ENCODE measurements around the gene CCDC167.
"Not testable (repeated sequence)": the region's sequence is repeated elsewhere in the genome, so short reads cannot be mapped to it uniquely, and the experiment has no call there.

Gene CCDC167

GRCh38 chr6:37512400-37513011 is 12.8 kb upstream of the CCDC167 start:
- in situ Hi-C loops (cut with HindIII; ENCODE audit: low sequenced_read_pairs), result no loop called here

- in situ Hi-C loops (cut with HindIII; ENCODE audit: low sequenced_read_pairs), result no loop called here
These were observed 12.3 kb upstream of the CCDC167 start for GRCh38 chr6:37511910-37512399.

GRCh38 chr6:37511201-37511600 is 11.5 kb upstream of the CCDC167 start:
- in situ Hi-C loops (cut with HindIII; ENCODE audit: low sequenced_read_pairs), result no loop called here

- in situ Hi-C loops (cut with HindIII; ENCODE audit: low sequenced_read_pairs), result loop anchor here (5.0 kb wide), 1 partner anchor 39 kb away; no protein-coding TSS in a partner anchor
These were observed 8.2 kb upstream of the CCDC167 start for GRCh38 chr6:37507690-37508421.

GRCh38 chr6:37507077-37507476 is 7.4 kb upstream of the CCDC167 start:
- in situ Hi-C loops (cut with HindIII; ENCODE audit: low sequenced_read_pairs), result loop anchor here (5.0 kb wide), 1 partner anchor 40 kb away; no protein-coding TSS in a partner anchor

GRCh38 chr6:37506479-37506878 is 6.8 kb upstream of the CCDC167 start:
- in situ Hi-C loops (cut with HindIII; ENCODE audit: low sequenced_read_pairs), result loop anchor here (5.0 kb wide), 1 partner anchor 41 kb away; no protein-coding TSS in a partner anchor

- in situ Hi-C loops (cut with HindIII; ENCODE audit: low sequenced_read_pairs), result no loop called here
These were observed 4.3 kb upstream of the CCDC167 start for GRCh38 chr6:37504024-37504423.

- in situ Hi-C loops (cut with HindIII; ENCODE audit: low sequenced_read_pairs), result no loop called here
These were observed 3.7 kb upstream of the CCDC167 start for GRCh38 chr6:37503309-37503965.

- in situ Hi-C loops (cut with HindIII; ENCODE audit: low sequenced_read_pairs), result no loop called here
These were observed 3.1 kb upstream of the CCDC167 start for GRCh38 chr6:37502703-37503291.

- in situ Hi-C loops (cut with HindIII; ENCODE audit: low sequenced_read_pairs), result no loop called here
These were observed 2.2 kb upstream of the CCDC167 start for GRCh38 chr6:37501632-37502491.

GRCh38 chr6:37500904-37501303 is 1.2 kb upstream of the CCDC167 start:
- in situ Hi-C loops (cut with HindIII; ENCODE audit: low sequenced_read_pairs), result not testable (repeated sequence)

GRCh38 chr6:37500294-37500608 is 558 bp upstream of the CCDC167 start:
- in situ Hi-C loops (cut with HindIII; ENCODE audit: low sequenced_read_pairs), result no loop called here

GRCh38 chr6:37496951-37497885 is 2.5 kb downstream of the CCDC167 start:
- in situ Hi-C loops (cut with HindIII; ENCODE audit: low sequenced_read_pairs), result no loop called here

- in situ Hi-C loops (cut with HindIII; ENCODE audit: low sequenced_read_pairs), result no loop called here
These were observed 4.3 kb downstream of the CCDC167 start for GRCh38 chr6:37495244-37495934.

- in situ Hi-C loops (cut with HindIII; ENCODE audit: low sequenced_read_pairs), result no loop called here
These were observed 6.1 kb downstream of the CCDC167 start for GRCh38 chr6:37493661-37493995.

- in situ Hi-C loops (cut with HindIII; ENCODE audit: low sequenced_read_pairs), result no loop called here
These were observed 6.6 kb downstream of the CCDC167 start for GRCh38 chr6:37492991-37493660.

- in situ Hi-C loops (cut with HindIII; ENCODE audit: low sequenced_read_pairs), result no loop called here
These were observed 7.3 kb downstream of the CCDC167 start for GRCh38 chr6:37492236-37492972.

- in situ Hi-C loops (cut with HindIII; ENCODE audit: low sequenced_read_pairs), result no loop called here
These were observed 7.9 kb downstream of the CCDC167 start for GRCh38 chr6:37491830-37492208.
